Mesendoderm (in vitro differentiated cells): Measurements from ENCODE around the gene FBXO9.

ENCODE experiments used
- DNase-seq: peaks from one replicate; pipeline ENCODE4 v3.0.0; 2013
- H2AK5ac ChIP-seq: 2 replicates; pipeline ENCODE4 v1.6.1; 2013; ENCODE audit warnings: low read length, inconsistent platforms
- H2BK120ac ChIP-seq: 2 replicates; pipeline ENCODE4 v1.6.1; 2013; ENCODE audit warnings: low read depth, mild to moderate bottlenecking, low read length, moderate library complexity, mixed read lengths
- H2BK15ac ChIP-seq: replicated peaks from 2 replicates; pipeline ENCODE4 v1.6.1; 2013; ENCODE audit warnings: low read depth, mild to moderate bottlenecking, moderate library complexity
- H2BK5ac ChIP-seq: 2 replicates; pipeline ENCODE4 v1.6.1; 2013; ENCODE audit warnings: low read length, inconsistent platforms
- H3K18ac ChIP-seq: 2 replicates; pipeline ENCODE4 v1.6.1; 2013; ENCODE audit warnings: mild to moderate bottlenecking, low read length, mixed read lengths
- H3K23ac ChIP-seq: one replicate; pipeline ENCODE4 v1.6.1; 2013; ENCODE audit warnings: low read length
- H3K27ac ChIP-seq: 2 replicates; pipeline ENCODE4 v1.5.1; 2013; ENCODE audit warnings: low read depth, mild to moderate bottlenecking, inconsistent platforms, low read length, moderate library complexity
- H3K27me3 ChIP-seq: 2 replicates; pipeline ENCODE4 v1.6.1; 2013; ENCODE audit warnings: low read length, control low read depth, mild to moderate bottlenecking, inconsistent platforms; ENCODE audit not compliant: insufficient read depth, poor library complexity
- H3K36me3 ChIP-seq: 2 replicates; pipeline ENCODE4 v1.6.1; 2013; ENCODE audit warnings: low read length, inconsistent platforms; ENCODE audit not compliant: control insufficient read depth, insufficient read depth
- H3K4ac ChIP-seq: one replicate; pipeline ENCODE4 v1.6.1; 2013; ENCODE audit warnings: low read depth, mild to moderate bottlenecking, low read length, moderate library complexity
- H3K4me1 ChIP-seq: 2 replicates; pipeline ENCODE4 v1.6.1; 2013; ENCODE audit warnings: low read depth, low read length, inconsistent platforms; ENCODE audit not compliant: control insufficient read depth
- H3K4me2 ChIP-seq: 2 replicates; pipeline ENCODE4 v1.6.1; 2013; ENCODE audit warnings: low read length
- H3K4me3 ChIP-seq: 2 replicates; pipeline ENCODE4 v1.5.1; 2013; ENCODE audit warnings: mild to moderate bottlenecking, low read length
- H3K56ac ChIP-seq: one replicate; pipeline ENCODE4 v1.6.1; 2013; ENCODE audit warnings: low read length
- H3K79me1 ChIP-seq: 2 replicates; pipeline ENCODE4 v1.6.1; 2013; ENCODE audit warnings: low read length, inconsistent platforms
- H3K79me2 ChIP-seq: 2 replicates; pipeline ENCODE4 v1.6.1; 2013; ENCODE audit warnings: mild to moderate bottlenecking, low read length; ENCODE audit not compliant: control insufficient read depth, insufficient read depth
- H3K9ac ChIP-seq: 2 replicates; pipeline ENCODE4 v1.6.1; 2013; ENCODE audit warnings: low read length, inconsistent platforms
- H4K5ac ChIP-seq: one replicate; pipeline ENCODE4 v1.6.1; 2013; ENCODE audit warnings: low read length
- H4K8ac ChIP-seq: one replicate; pipeline ENCODE4 v1.6.1; 2013; ENCODE audit warnings: low read depth, mild to moderate bottlenecking, control low read depth, low read length, moderate library complexity
- WGBS: extraction: QIAGEN DNeasy Blood & Tissue Kit; methylation state at CpG from one replicate; pipeline ENCODE4 v1.1.7; 2013; ENCODE audit warnings: low lambda C conversion rate, missing lambda C conversion rate; ENCODE audit not compliant: insufficient coverage; ENCODE audit errors: extremely low coverage; 5-methylcytosine and 5-hydroxymethylcytosine counted together

Gene FBXO9

DNA sequence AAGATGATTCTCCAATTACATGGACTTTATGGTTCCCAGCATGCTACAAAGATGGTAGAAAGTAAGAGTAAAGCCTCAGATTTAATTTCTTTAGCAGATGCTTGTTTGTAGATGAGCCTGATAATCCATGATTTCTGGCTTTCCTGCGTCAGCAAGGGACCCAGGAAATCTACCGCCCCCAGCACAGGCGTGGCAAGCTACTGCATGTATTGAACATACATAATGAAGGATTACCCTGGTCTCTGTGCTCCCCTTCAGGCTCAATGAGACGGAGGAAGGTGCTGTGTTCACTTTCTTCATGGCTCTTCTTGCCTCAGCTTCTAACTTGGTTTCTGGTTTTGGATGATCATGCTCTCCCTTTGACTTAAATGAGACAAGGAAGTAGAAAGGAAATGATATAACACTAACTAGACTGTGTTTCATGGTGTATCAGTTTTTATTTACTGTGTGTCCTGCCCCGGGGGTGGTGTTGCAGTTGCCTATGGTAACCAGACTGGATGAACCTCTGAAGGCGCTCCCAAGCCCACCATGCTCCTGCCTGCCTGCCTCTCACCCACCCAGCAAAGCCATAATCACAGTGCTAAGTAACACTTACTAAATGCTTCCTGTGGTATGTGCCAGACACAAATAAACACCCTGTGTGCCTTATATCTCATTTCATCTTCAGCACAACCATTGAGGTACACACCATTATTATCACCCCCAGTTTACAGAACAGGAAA lies 65.5 kb downstream of the FBXO9 start:
- Histone ChIP-seq H3K56ac (no peak overlapping the region), H3K4ac (no peak overlapping the region), H3K36me3 (no peaks in the 10 kb centered on the region), H2BK5ac (no peak overlapping the region), H3K4me3 (no peak overlapping the region), H3K79me1 (no peaks in the 10 kb centered on the region), H3K18ac (no peak overlapping the region), H3K4me1 (no peaks in the 10 kb centered on the region), H3K27ac (no peak overlapping the region), H3K79me2 (no peaks in the 10 kb centered on the region), H2BK15ac (no peak overlapping the region), H4K5ac (no peak overlapping the region), H2AK5ac (no peak overlapping the region), H3K4me2 (no peak overlapping the region), H2BK120ac (no peak overlapping the region), H3K9ac (no peak overlapping the region), H4K8ac (no peak overlapping the region), H3K27me3 (no peaks in the 10 kb centered on the region), H3K23ac (no peak overlapping the region)
- no CpG with 5 or more reads among the region's 6 CpGs for WGBS
- DNase-seq = peak; percentile 55

GRCh38 chr6:53133961-53134360 lies 68.8 kb downstream of the FBXO9 start:
- no peak overlapping the region for H4K8ac ChIP-seq
- no peak overlapping the region for H3K4me3 ChIP-seq
- H3K56ac ChIP-seq = no peak overlapping the region
- H3K18ac ChIP-seq = no peak overlapping the region
- H3K4me1 ChIP-seq = no peaks in the 10 kb centered on the region
- no peaks in the 10 kb centered on the region for H3K36me3 ChIP-seq
- H3K27ac ChIP-seq = no peak overlapping the region
- H2BK15ac ChIP-seq = no peak overlapping the region
- no peak overlapping the region for H2BK120ac ChIP-seq
- no peak overlapping the region for H3K23ac ChIP-seq
- H2BK5ac ChIP-seq = no peak overlapping the region
- no peak overlapping the region for H3K4me2 ChIP-seq
- no peak overlapping the region for H4K5ac ChIP-seq
- no peak overlapping the region for H3K4ac ChIP-seq
- H3K27me3 ChIP-seq = no peaks in the 10 kb centered on the region
- no CpG with 5 or more reads among the region's 16 CpGs for WGBS
- no peak overlapping the region for H3K9ac ChIP-seq
- H3K79me1 ChIP-seq = no peaks in the 10 kb centered on the region
- H2AK5ac ChIP-seq = no peak overlapping the region
- no peak for DNase-seq
- no peaks in the 10 kb centered on the region for H3K79me2 ChIP-seq

GRCh38 chr6:53134601-53135235 lies 69.5 kb downstream of the FBXO9 start:
- H3K4me2 ChIP-seq = no peak overlapping the region
- H4K5ac ChIP-seq = no peak overlapping the region
- H3K4ac ChIP-seq = no peak overlapping the region
- H3K79me2 ChIP-seq = no peaks in the 10 kb centered on the region
- no peak overlapping the region for H2BK120ac ChIP-seq
- H2BK5ac ChIP-seq = no peak overlapping the region
- no peaks in the 10 kb centered on the region for H3K27me3 ChIP-seq
- no peak overlapping the region for H3K27ac ChIP-seq
- H3K4me1 ChIP-seq = no peaks in the 10 kb centered on the region
- no peak overlapping the region for H3K18ac ChIP-seq
- no peak overlapping the region for H3K56ac ChIP-seq
- H3K79me1 ChIP-seq = no peaks in the 10 kb centered on the region
- no peak overlapping the region for H2BK15ac ChIP-seq
- H3K4me3 ChIP-seq = no peak overlapping the region
- H2AK5ac ChIP-seq = no peak overlapping the region
- H3K9ac ChIP-seq = no peak overlapping the region
- H4K8ac ChIP-seq = no peak overlapping the region
- WGBS = no CpG with 5 or more reads among the region's 8 CpGs
- H3K23ac ChIP-seq = no peak overlapping the region
- no peaks in the 10 kb centered on the region for H3K36me3 ChIP-seq
- peak; percentile 78 for DNase-seq

DNA sequence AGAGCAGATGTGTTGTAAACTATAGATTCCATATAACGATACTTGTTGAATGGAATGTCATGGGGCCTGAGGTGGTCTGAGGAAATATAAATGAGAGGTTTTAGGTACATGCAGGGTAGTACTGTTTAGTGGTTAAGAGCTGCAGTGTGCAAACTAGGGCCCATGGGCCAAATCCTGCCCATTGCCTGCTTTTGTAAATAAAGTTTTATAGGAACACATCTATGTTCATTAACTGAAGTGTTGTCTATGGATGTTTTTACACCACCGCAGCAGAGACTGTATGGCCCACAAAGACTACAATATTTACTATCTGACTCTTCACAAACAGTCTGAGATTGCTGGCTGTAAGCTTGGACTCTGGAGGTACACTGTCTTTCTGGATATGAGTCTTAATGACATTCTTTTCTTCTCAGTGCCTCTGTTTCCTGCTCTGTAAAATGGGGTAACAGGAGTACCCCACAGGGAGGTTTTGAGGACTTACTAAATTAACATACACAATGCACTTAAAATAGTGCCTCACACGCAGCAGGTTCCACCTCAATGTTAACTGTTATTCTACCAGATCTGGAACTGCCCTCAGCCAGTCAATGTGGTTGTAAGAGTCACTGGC lies 70.9 kb downstream of the FBXO9 start:
- Histone ChIP-seq H2BK5ac (no peak overlapping the region), H3K4me3 (no peak overlapping the region), H3K9ac (no peak overlapping the region), H3K4me2 (no peak overlapping the region), H3K27ac (no peak overlapping the region), H3K36me3 (no peaks in the 10 kb centered on the region), H3K4ac (no peak overlapping the region), H4K5ac (no peak overlapping the region), H3K23ac (no peak overlapping the region), H3K18ac (no peak overlapping the region), H3K4me1 (no peaks in the 10 kb centered on the region), H4K8ac (no peak overlapping the region), H3K79me1 (no peaks in the 10 kb centered on the region), H3K56ac (no peak overlapping the region), H3K27me3 (no peaks in the 10 kb centered on the region), H2AK5ac (no peak overlapping the region), H2BK120ac (no peak overlapping the region), H3K79me2 (no peaks in the 10 kb centered on the region), H2BK15ac (no peak overlapping the region)
- no CpG with 5 or more reads among the region's 3 CpGs for WGBS
- no peak for DNase-seq

GRCh38 chr6:53139841-53140413 lies 74.7 kb downstream of the FBXO9 start:
- no peak overlapping the region for H2BK5ac ChIP-seq
- no peaks in the 10 kb centered on the region for H3K79me2 ChIP-seq
- no peak overlapping the region for H3K4me2 ChIP-seq
- no peak overlapping the region for H4K8ac ChIP-seq
- H2BK15ac ChIP-seq = no peak overlapping the region
- H3K23ac ChIP-seq = no peak overlapping the region
- no peak overlapping the region for H3K9ac ChIP-seq
- H3K4me3 ChIP-seq = no peak overlapping the region
- no CpG with 5 or more reads among the region's 4 CpGs for WGBS
- no peaks in the 10 kb centered on the region for H3K4me1 ChIP-seq
- H3K18ac ChIP-seq = no peak overlapping the region
- DNase-seq = no peak
- H3K4ac ChIP-seq = no peak overlapping the region
- H2AK5ac ChIP-seq = no peak overlapping the region
- no peaks in the 10 kb centered on the region for H3K79me1 ChIP-seq
- no peak overlapping the region for H4K5ac ChIP-seq
- no peaks in the 10 kb centered on the region for H3K27me3 ChIP-seq
- H3K27ac ChIP-seq = no peak overlapping the region
- no peak overlapping the region for H2BK120ac ChIP-seq
- H3K36me3 ChIP-seq = no peaks in the 10 kb centered on the region
- H3K56ac ChIP-seq = no peak overlapping the region
